ENCODE results near the gene FRMD4A.
"Not testable (repeated sequence)": the region's sequence is repeated elsewhere in the genome, so short reads cannot be mapped to it uniquely, and the experiment has no call there.

The FRMD4A gene

GRCh38 chr10:13882119-13882711 is 448.5 kb downstream of the FRMD4A start:
- DNase-seq (ENCODE audit: low read depth in 2 of 2), result no peak

- DNase-seq (ENCODE audit: low read depth in 2 of 2), result no peak
These were observed 450.0 kb downstream of the FRMD4A start for GRCh38 chr10:13880760-13881159.

- no peak for DNase-seq (ENCODE audit: low read depth in 2 of 2)
These were observed 453.4 kb downstream of the FRMD4A start for GRCh38 chr10:13877154-13877909.

GRCh38 chr10:13873196-13873595 is 457.5 kb downstream of the FRMD4A start:
- DNase-seq (ENCODE audit: low read depth in 2 of 2), result no peak

- DNase-seq (ENCODE audit: low read depth in 2 of 2), result no peak
These were observed 458.3 kb downstream of the FRMD4A start for GRCh38 chr10:13872411-13872810.

GRCh38 chr10:13871776-13872175 is 458.9 kb downstream of the FRMD4A start:
- no peak for DNase-seq (ENCODE audit: low read depth in 2 of 2)

- no peak for DNase-seq (ENCODE audit: low read depth in 2 of 2)
These were observed 459.7 kb downstream of the FRMD4A start for GRCh38 chr10:13871011-13871410.

- DNase-seq (ENCODE audit: low read depth in 2 of 2), result no peak
These were observed 461.4 kb downstream of the FRMD4A start for GRCh38 chr10:13869295-13869664.

GRCh38 chr10:13868528-13869294 is 462.0 kb downstream of the FRMD4A start:
- no peak for DNase-seq (ENCODE audit: low read depth in 2 of 2)

- DNase-seq (ENCODE audit: low read depth in 2 of 2), result no peak
These were observed 462.9 kb downstream of the FRMD4A start for GRCh38 chr10:13867822-13868221.

GRCh38 chr10:13865758-13866491 is 464.8 kb downstream of the FRMD4A start:
- DNase-seq (ENCODE audit: low read depth in 2 of 2), result no peak

- DNase-seq (ENCODE audit: low read depth in 2 of 2), result not testable (repeated sequence)
These were observed 465.5 kb downstream of the FRMD4A start for GRCh38 chr10:13865220-13865619.

GRCh38 chr10:13862546-13863233 is 468.0 kb downstream of the FRMD4A start:
- no peak for DNase-seq (ENCODE audit: low read depth in 2 of 2)

- DNase-seq (ENCODE audit: low read depth in 2 of 2), result no peak
These were observed 469.8 kb downstream of the FRMD4A start for GRCh38 chr10:13860886-13861285.

- DNase-seq (ENCODE audit: low read depth in 2 of 2), result no peak
These were observed 470.6 kb downstream of the FRMD4A start for GRCh38 chr10:13859979-13860654.

- DNase-seq (ENCODE audit: low read depth in 2 of 2), result no peak
These were observed 472.0 kb downstream of the FRMD4A start for GRCh38 chr10:13858709-13859108.

GRCh38 chr10:13857451-13857850 is 473.3 kb downstream of the FRMD4A start:
- no peak for DNase-seq (ENCODE audit: low read depth in 2 of 2)

- DNase-seq (ENCODE audit: low read depth in 2 of 2), result no peak
These were observed 476.9 kb downstream of the FRMD4A start for GRCh38 chr10:13853854-13854253.

- no peak for DNase-seq (ENCODE audit: low read depth in 2 of 2)
These were observed 477.9 kb downstream of the FRMD4A start for GRCh38 chr10:13852872-13853271.

GRCh38 chr10:13851906-13852305 is 478.8 kb downstream of the FRMD4A start:
- DNase-seq (ENCODE audit: low read depth in 2 of 2), result no peak
